GM12875 (cell line): ENCODE results near the gene TMEM128.

ENCODE experiments used
- H3K4me3 ChIP-seq: one replicate; pipeline ENCODE4 v1.5.1; 2011; ENCODE audit warnings: low read depth, low read length, control low read depth
- CTCF ChIP-seq: IDR thresholded peaks from 2 replicates; pipeline ENCODE4 v1.5.1; 2011; ENCODE audit warnings: low read depth, mild to moderate bottlenecking, control low read depth, inconsistent platforms, low read length, moderate library complexity, borderline replicate concordance; ENCODE audit not compliant: insufficient read depth

TMEM128 gene

GRCh38 chr4:4233610-4234009 lies 14.4 kb downstream of the TMEM128 start:
- no peak for TF ChIP-seq CTCF

GRCh38 chr4:4228356-4228668 lies 19.7 kb downstream of the TMEM128 start:
- no peak overlapping the region for H3K4me3 ChIP-seq
- TF ChIP-seq CTCF, result no peak

More at GRCh38 chr4:4233610-4234009, 14.4 kb downstream of the TMEM128 start:
- H3K4me3 ChIP-seq, result no peak overlapping the region

GRCh38 chr4:4227510-4228355 lies 20.3 kb downstream of the TMEM128 start:
- TF ChIP-seq CTCF, result no peak
- H3K4me3 ChIP-seq, result no peak overlapping the region

- no peak within 1 kb of the TSS for H3K4me3 ChIP-seq
- TF ChIP-seq CTCF, result no peak
These were observed 21.2 kb downstream of the TMEM128 start, which contains the start of gene OTOP1 for GRCh38 chr4:4226606-4227438. Gene OTOP1, minus strand, starts transcription at chr4:4226929. Its CDS starts 65 bp downstream, at chr4:4226864.

GRCh38 chr4:4225915-4226605 lies 22.0 kb downstream of the TMEM128 start:
- H3K4me3 ChIP-seq, result no peak overlapping the region
- TF ChIP-seq CTCF, result no peak

- H3K4me3 ChIP-seq, result no peak overlapping the region
These were observed 30.9 kb downstream of the TMEM128 start for GRCh38 chr4:4217113-4217512.

More at GRCh38 chr4:4217113-4217512, 30.9 kb downstream of the TMEM128 start:
- no peak for TF ChIP-seq CTCF
